ENCODE results near the gene GNA15. TPM values are rescaled to one million over a fixed set of nuclear protein-coding genes. Genes with fewer than 3 reads are reported as not detected.
A peak's percentile ranks its signal among the peaks of the same experiment; 100 is the strongest.

The GNA15 gene
- total and polyA plus RNA-seq, 2 of the 8 experiments (the other 6 are each of a cell fraction or from before 2014, with no cell fraction given): 0.26 to 0.45 TPM

DNA sequence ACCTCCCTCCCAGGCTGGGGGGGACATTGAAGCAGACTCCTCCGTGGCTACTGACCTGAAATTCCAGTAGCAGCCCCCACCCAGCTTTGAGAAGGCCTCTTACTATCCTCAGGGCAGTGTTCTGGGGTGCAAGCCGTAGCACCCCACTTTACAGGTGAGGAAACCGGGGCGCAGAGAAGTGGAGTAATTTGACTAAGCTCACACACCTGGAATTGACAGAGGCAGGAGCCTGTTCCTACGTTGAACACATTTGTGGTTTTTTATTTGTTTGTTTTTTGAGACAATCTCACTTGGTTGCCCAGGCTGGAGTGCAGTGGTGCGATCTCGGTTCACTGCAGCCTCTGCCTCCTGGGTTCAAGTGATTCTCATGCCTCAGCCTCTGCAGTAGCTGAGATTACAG is 28.1 kb downstream of the GNA15 start:
- no peaks in the 10 kb centered on the region for H3K23me2 ChIP-seq (ENCODE audit: low read depth, low read length)
- no peak overlapping the region for H2BK120ac ChIP-seq (replicated peaks; ENCODE audit: low read depth, low read length)
- ChIA-PET CTCF (ENCODE audit: partially characterized antibody) (interaction anchor here (0.6 to 11.1 kb wide), 33 partner anchors 12 to 316 kb away, joined by 3 to 162 read pairs (median 4); partner anchors contain the start of gene GNA15), POLR2A (ENCODE audit: partially characterized antibody) (interaction anchor here (0.6 to 1.6 kb wide), 3 partner anchors 36 to 377 kb away, joined by 3 to 4 read pairs (median 4); no protein-coding TSS in a partner anchor)
- peak overlapping the region; percentile 39 to 86; a peak in 3 of 4 replicates for H3K4me2 ChIP-seq (ENCODE audit: insufficient read depth in 1 of 2, low read depth in 2 of 2, low read length in 2 of 2)
- H2BK12ac ChIP-seq (ENCODE audit: low read depth, low read length): 0 out of 2 replicates have a peak overlapping the region, but pooled peaks have one; percentile 77
- DNase-seq (ENCODE audit: low read depth in 1 of 2, low spot score in 2 of 2) (no peak), FAIRE-seq (no peak)
- H3K23ac ChIP-seq (ENCODE audit: insufficient read length): no peak overlapping the region
- H2AK5ac ChIP-seq (ENCODE audit: low read depth, low read length): no peak overlapping the region
- H3K4me3 ChIP-seq (ENCODE audit: extremely low read depth in 1 of 4, insufficient read depth in 2 of 4, low read depth in 3 of 4, low read length in 4 of 4): peak overlapping the region in 2 of 4 experiments; percentile 36 to 54; a peak in 4 of 8 replicates
- no peaks in the 10 kb centered on the region for H4K20me1 ChIP-seq (replicated peaks in 1 of 2; ENCODE audit: control insufficient read depth in 1 of 2, insufficient read depth in 2 of 2, low read length in 2 of 2)
- H3K9me3 ChIP-seq (ENCODE audit: insufficient read depth in 2 of 2, low read depth in 1 of 2, low read length in 1 of 2): no peaks in the 10 kb centered on the region
- no peak overlapping the region for H4K8ac ChIP-seq (ENCODE audit: extremely low read depth, insufficient read depth, low read length)
- H3K4me1 ChIP-seq (replicated peaks in 1 of 4; ENCODE audit: control insufficient read depth in 3 of 4, insufficient read depth in 4 of 4, low read length in 3 of 4): peaks cover 0 to 3% (median under 1%) of the 10 kb centered on the region in 4 experiments; a peak in 2 of 7 replicates
- H3K18ac ChIP-seq (ENCODE audit: extremely low read depth, low read length): no peak overlapping the region
- no peak overlapping the region for H3K14ac ChIP-seq (ENCODE audit: insufficient read length)
- H4K91ac ChIP-seq (replicated peaks; ENCODE audit: insufficient read length, low read length): no peak overlapping the region
- no peaks in the 10 kb centered on the region for H3K79me2 ChIP-seq (ENCODE audit: control insufficient read depth in 1 of 2, insufficient read depth in 2 of 2, low read length in 2 of 2)
- H2AFZ ChIP-seq (ENCODE audit: low read length): peak overlapping the region; percentile 93; the same call in 1 of the 2 replicates
- no peak for TF ChIP-seq POU5F1 (IDR thresholded peaks at IDR 0.05; ENCODE audit: low read depth, low read length)
- TF ChIP-seq EZH2 (IDR thresholded peaks at IDR 0.05; ENCODE audit: low read depth, low read length, severe bottlenecking): no peak
- no peak for TF ChIP-seq BCL11A (IDR thresholded peaks at IDR 0.05; ENCODE audit: low read depth in 2 of 2, low read length in 2 of 2)
- no peak for TF ChIP-seq ASH2L (IDR thresholded peaks at IDR 0.05; ENCODE audit: low read length)
- TF ChIP-seq RFX5 (IDR thresholded peaks at IDR 0.05; ENCODE audit: borderline replicate concordance, low read depth, low read length): no peak
- TF ChIP-seq NANOG (IDR thresholded peaks at IDR 0.05; ENCODE audit: insufficient read depth, low read depth, low read length, poor library complexity, severe bottlenecking): no peak
- TF ChIP-seq, protein P1, sequence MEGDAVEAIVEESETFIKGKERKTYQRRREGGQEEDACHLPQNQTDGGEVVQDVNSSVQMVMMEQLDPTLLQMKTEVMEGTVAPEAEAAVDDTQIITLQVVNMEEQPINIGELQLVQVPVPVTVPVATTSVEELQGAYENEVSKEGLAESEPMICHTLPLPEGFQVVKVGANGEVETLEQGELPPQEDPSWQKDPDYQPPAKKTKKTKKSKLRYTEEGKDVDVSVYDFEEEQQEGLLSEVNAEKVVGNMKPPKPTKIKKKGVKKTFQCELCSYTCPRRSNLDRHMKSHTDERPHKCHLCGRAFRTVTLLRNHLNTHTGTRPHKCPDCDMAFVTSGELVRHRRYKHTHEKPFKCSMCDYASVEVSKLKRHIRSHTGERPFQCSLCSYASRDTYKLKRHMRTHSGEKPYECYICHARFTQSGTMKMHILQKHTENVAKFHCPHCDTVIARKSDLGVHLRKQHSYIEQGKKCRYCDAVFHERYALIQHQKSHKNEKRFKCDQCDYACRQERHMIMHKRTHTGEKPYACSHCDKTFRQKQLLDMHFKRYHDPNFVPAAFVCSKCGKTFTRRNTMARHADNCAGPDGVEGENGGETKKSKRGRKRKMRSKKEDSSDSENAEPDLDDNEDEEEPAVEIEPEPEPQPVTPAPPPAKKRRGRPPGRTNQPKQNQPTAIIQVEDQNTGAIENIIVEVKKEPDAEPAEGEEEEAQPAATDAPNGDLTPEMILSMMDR (IDR thresholded peaks at IDR 0.05; ENCODE audit: control extremely low read depth in 1 of 3, insufficient read depth in 1 of 3, low read depth in 1 of 3, low read length in 3 of 3): no peak
- TF ChIP-seq, protein P2, sequence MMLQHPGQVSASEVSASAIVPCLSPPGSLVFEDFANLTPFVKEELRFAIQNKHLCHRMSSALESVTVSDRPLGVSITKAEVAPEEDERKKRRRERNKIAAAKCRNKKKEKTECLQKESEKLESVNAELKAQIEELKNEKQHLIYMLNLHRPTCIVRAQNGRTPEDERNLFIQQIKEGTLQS (IDR thresholded peaks at IDR 0.05; ENCODE audit: insufficient read depth, low read depth, low read length): no peak
- no peak for TF ChIP-seq FOSL1 (IDR thresholded peaks at IDR 0.05; ENCODE audit: insufficient read depth, low read depth, low read length)
- TF ChIP-seq CHD1 (IDR thresholded peaks at IDR 0.05; ENCODE audit: low read depth, low read length): no peak
- no peak overlapping the region for H2BK15ac ChIP-seq (ENCODE audit: low read length)
- H3K4ac ChIP-seq (replicated peaks; ENCODE audit: insufficient read length, low read depth, low read length): no peak overlapping the region
- H3K27me3 ChIP-seq (replicated peaks in 1 of 4; ENCODE audit: control insufficient read depth in 3 of 4, extremely low read depth in 1 of 4, insufficient read depth in 3 of 4, low read length in 3 of 4): peaks cover 0 to 5% (median 2%) of the 10 kb centered on the region in 4 experiments; a peak in 3 of 7 replicates
- H3K56ac ChIP-seq (replicated peaks; ENCODE audit: insufficient read length, low read depth, low read length): no peak overlapping the region
- H4K5ac ChIP-seq (ENCODE audit: insufficient read length, low read depth, low read length): no peak overlapping the region
- H2BK20ac ChIP-seq (ENCODE audit: low read length): no peak overlapping the region
- H3K36me3 ChIP-seq (ENCODE audit: control insufficient read depth in 2 of 4, insufficient read depth in 4 of 4, low read length in 3 of 4): no peaks in the 10 kb centered on the region
- H2BK5ac ChIP-seq (ENCODE audit: low read depth, low read length): no peak overlapping the region
- no peak overlapping the region for H3K27ac ChIP-seq (ENCODE audit: low read depth, low read length)
- no peak overlapping the region for H3K9ac ChIP-seq (replicated peaks in 1 of 4; ENCODE audit: extremely low read depth in 1 of 4, low read depth in 3 of 4, low read length in 3 of 4)
- WGBS, 2 experiments (ENCODE audit: extremely low coverage in 1 of 2, insufficient coverage in 1 of 2, insufficient read length in 1 of 2, insufficient replicate concordance in 2 of 2, low coverage in 1 of 2, low lambda C conversion rate in 2 of 2, missing lambda C conversion rate in 1 of 2): 83% methylated on average over 7 of the region's 7 CpGs; no CpG with 5 or more reads in 1 of the 2 experiments
- H3K79me1 ChIP-seq (ENCODE audit: low read depth, low read length): no peaks in the 10 kb centered on the region
